BJ (cell line): ENCODE measurements around the gene RASL10B. TPM values are rescaled to one million over a fixed set of nuclear protein-coding genes. Genes with fewer than 3 reads are reported as not detected.

Experiments used
- CTCF ChIA-PET: fragments of 350-600 bp; formaldehyde crosslinking; extraction: SDS; loops from one replicate; lab custom pipeline; 2021; ENCODE audit warnings: antibody characterized with exemption, inconsistent platforms; lab: Yijun Ruan, JAX
- POLR2A ChIA-PET: fragments of 300-600 bp; sonication (Branson Sonifier 250); formaldehyde crosslinking; extraction: SDS; loops from one replicate; lab custom pipeline; 2021; ENCODE audit warnings: antibody characterized with exemption; lab: Charles Lee
- DNase-seq: peaks from one replicate; pipeline ENCODE4 v3.0.0-alpha.2; 2011; ENCODE audit warnings: low read depth
- H3K27me3 ChIP-seq: 2 replicates; pipeline ENCODE4 v1.6.0; 2011; ENCODE audit warnings: low read length; ENCODE audit not compliant: control insufficient read depth, insufficient read depth
- H3K36me3 ChIP-seq: 2 replicates; pipeline ENCODE4 v1.5.1; 2011; ENCODE audit warnings: low read length; ENCODE audit not compliant: control insufficient read depth, insufficient read depth
- H3K4me3 ChIP-seq: 2 replicates; pipeline ENCODE4 v1.5.1; 2011; ENCODE audit warnings: low read depth, mild to moderate bottlenecking, control low read depth, low read length
- CTCF ChIP-seq: IDR thresholded peaks from 2 replicates; pipeline ENCODE4 v1.5.1; 2011; ENCODE audit warnings: low read depth, mild to moderate bottlenecking, control low read depth, inconsistent platforms, low read length, moderate library complexity; ENCODE audit not compliant: insufficient read depth
- polyA plus RNA-seq: library from polyadenylated mRNA; depleted of rRNA; stranded (reverse); fragments of >200 nt; gene quantifications from 2 replicates; pipeline ENCODE4 v1.2.3, GENCODE V29; 2011

RASL10B gene
- polyA plus RNA-seq, 1 experiment, result 4.5 TPM

GRCh38 chr17:35693662-35694061, 37.8 kb upstream of the RASL10B start:
- H3K4me3 ChIP-seq, result no peak overlapping the region
- no peak for DNase-seq
- no peaks in the 10 kb centered on the region for H3K27me3 ChIP-seq
- TF ChIP-seq CTCF, result no peak
- H3K36me3 ChIP-seq, result peaks cover 8% of the 10 kb centered on the region
- CTCF ChIA-PET, result no interaction called here
- POLR2A ChIA-PET, result no interaction called here

- ChIA-PET POLR2A (no interaction called here), CTCF (interaction anchor here (1.2 to 1.3 kb wide), 2 partner anchors 10 to 53 kb away, joined by 3 to 5 read pairs; no protein-coding TSS in a partner anchor)
- no peak for TF ChIP-seq CTCF
- Histone ChIP-seq H3K4me3 (no peak overlapping the region), H3K27me3 (no peaks in the 10 kb centered on the region), H3K36me3 (peaks cover 8% of the 10 kb centered on the region)
- DNase-seq, result no peak
These were observed 36.5 kb upstream of the RASL10B start for GRCh38 chr17:35694906-35695305.

- ChIA-PET POLR2A (no interaction called here), CTCF (interaction anchor here (0.9 to 1.3 kb wide), 2 partner anchors 10 to 52 kb away, joined by 4 to 5 read pairs; no protein-coding TSS in a partner anchor)
- no peak for DNase-seq
- Histone ChIP-seq H3K4me3 (no peak overlapping the region), H3K36me3 (peaks cover 7% of the 10 kb centered on the region), H3K27me3 (no peaks in the 10 kb centered on the region)
- no peak for TF ChIP-seq CTCF
These were observed 35.8 kb upstream of the RASL10B start for GRCh38 chr17:35695613-35696012.

DNA sequence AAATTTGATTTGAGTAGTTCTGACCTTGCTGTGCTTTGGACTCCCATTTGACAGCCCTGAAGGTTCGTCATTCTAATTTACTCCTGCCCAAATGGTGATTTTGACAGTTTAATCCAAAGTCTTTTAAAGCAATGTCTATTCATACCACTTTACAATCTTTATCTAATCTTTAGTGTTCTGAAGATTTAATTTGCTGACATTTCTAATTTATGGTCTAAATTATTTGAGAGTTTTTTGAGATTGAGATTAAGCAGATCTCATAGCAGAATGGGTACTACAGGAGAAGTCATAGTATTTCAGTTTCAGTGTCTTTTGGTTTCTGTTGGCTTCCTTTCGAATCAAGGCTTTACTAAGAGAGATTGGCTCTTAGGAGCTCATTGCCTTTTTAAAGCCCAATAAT, 32.6 kb upstream of the RASL10B start:
- DNase-seq, result no peak
- ChIA-PET CTCF (interaction anchor here (1.0 kb wide), 1 partner anchor 15 kb away, joined by 4 read pairs; no protein-coding TSS in a partner anchor), POLR2A (no interaction called here)
- Histone ChIP-seq H3K36me3 (peaks cover 3% of the 10 kb centered on the region; the same call in 1 of the 2 replicates), H3K4me3 (no peak overlapping the region), H3K27me3 (no peaks in the 10 kb centered on the region)
- TF ChIP-seq CTCF, result no peak

- ChIA-PET POLR2A (no interaction called here), CTCF (interaction anchor here (1.4 to 1.6 kb wide), 2 partner anchors 10 to 15 kb away, joined by 3 to 5 read pairs; no protein-coding TSS in a partner anchor)
- TF ChIP-seq CTCF, result no peak
- no peak for DNase-seq
- H3K27me3 ChIP-seq, result no peaks in the 10 kb centered on the region
- no peak overlapping the region for H3K4me3 ChIP-seq
- H3K36me3 ChIP-seq, result no peaks in the 10 kb centered on the region
These were observed 31.3 kb upstream of the RASL10B start for GRCh38 chr17:35700150-35700549.
